ENCODE data around the gene ZSWIM5.
A peak's percentile ranks its signal among the peaks of the same experiment; 100 is the strongest.
"Not testable (repeated sequence)": the region's sequence is repeated elsewhere in the genome, so short reads cannot be mapped to it uniquely, and the experiment has no call there.

The ZSWIM5 gene

DNA sequence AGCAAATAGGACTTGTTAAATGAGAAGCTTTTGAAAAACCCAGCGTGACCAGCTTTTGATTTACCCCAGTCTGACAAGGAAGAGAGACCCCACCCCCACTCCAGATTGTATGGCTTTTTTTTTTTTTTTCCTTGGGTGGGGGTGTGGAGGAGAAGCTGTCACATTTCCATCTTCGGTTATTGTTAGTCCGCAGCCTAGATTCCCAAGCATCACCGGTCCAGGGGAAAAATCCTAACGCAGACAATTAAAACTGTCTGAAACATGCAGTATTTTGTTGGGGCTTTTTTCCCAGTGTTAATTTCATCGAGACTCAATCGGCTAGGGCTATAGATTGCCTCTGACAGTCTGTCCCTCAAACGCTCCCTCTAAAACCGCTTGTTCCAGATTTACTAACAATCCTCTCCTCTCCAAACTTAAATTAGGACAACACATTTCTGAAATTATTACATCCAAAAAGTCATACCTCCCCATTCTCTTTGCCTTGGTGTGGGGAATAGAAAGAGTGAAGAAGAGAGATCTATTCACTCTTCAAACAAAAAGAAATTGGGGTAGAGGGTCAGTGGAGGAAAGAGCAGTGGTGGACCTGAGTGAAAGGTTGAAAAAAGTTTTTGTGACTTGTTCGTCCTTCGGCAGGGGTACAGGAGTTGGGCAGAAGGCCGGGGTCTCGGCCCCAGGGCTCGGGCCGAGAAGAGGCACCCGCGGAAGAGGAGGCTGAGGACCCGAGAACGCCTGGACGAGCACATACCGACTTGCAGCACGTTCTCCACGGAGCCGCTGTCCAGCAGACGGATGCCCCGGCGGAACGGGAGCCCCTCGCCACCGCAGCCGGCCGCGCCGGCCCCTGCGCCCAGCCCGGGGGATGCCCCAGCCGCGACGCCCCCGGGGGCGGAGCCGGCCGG lies 1.1 kb downstream of the ZSWIM5 start:
- DNase-seq (ENCODE audit: low read depth in 3 of 3), result peak in 1 of 3 experiments; percentile 3

DNA sequence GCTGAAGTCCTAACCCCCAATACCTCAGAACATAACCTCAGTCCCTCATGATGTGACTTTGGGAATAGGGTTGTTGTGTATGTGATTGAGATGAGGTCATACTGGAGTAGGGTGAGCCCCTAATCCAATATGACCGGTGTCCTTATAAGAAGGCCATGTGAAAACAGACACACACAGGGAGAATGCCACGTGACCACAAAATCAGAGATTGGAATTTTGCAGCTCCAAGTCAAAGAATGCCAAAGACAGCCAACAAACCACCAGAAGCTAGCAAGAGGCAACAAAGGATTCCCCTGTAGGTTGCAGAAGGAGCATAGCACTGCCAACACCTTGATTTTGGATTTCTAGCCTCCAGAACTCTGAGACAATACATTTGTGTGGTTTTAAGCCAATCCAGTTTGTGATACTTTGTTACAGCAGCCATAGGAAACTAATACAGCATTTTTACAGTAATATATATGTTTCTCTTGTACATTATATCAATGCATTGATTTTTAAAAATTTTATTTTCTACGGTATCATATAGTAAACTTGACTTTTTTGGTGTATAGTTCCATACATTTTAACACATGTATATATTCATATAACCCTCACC lies 5.4 kb downstream of the ZSWIM5 start:
- no peak for DNase-seq (ENCODE audit: low read depth in 3 of 3)

DNA sequence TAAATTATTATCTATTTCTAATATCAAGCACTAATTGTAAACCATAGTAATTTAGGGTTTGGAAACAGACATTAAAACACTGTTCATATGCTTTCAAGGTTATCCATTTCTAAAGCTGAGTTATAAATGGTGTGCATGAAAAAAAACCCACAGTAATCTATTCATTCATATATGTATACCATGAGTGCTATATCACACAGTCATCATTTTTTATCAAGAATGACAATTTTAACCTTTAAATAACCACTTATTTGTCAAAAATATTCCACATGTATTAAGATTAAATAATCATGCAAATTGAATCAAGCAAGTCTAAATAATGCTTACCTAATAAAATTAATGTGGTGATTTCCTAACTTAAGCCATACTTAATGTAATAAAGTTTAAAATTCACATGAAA lies 6.0 kb downstream of the ZSWIM5 start:
- no peak for DNase-seq (ENCODE audit: low read depth in 3 of 3)

DNA sequence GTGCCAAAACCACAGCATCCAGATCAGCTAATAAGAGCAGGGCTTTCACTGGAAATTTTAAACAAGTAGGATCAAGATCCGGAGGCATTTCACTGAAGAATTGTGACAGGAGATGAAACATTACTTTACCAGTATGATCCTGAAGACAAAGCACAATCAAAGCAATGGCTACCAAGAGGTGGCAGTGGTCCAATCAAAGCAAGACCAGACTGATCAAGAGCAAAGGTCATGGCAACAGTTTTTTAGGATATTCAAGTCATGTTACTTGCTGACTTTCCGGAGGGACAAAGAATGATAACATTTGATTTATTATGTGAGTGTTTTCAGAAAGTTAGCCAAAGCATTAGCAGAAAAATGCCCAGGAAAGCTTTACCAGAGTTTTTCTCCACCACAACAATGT lies 8.2 kb downstream of the ZSWIM5 start:
- DNase-seq (ENCODE audit: low read depth in 3 of 3), result no peak

DNA sequence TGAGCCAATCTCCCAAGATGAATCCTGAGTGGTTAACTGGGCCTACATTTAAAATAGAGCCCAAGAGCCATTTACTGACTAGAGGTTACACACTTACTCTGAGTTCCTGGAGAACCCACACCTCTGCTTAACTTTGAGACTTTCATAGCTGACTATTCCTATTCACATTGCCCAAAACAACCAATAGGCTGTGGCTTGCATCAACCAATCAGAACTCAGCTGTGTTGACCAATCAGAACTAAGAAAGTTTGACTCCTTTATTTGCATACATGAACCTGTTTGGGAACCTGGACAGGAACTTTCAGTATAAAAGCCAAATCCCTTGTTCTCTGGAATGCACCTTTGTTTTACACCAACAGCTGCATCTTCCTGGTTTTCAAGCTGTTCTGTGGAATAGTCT lies 9.5 kb downstream of the ZSWIM5 start:
- DNase-seq (ENCODE audit: low read depth in 3 of 3), result no peak

DNA sequence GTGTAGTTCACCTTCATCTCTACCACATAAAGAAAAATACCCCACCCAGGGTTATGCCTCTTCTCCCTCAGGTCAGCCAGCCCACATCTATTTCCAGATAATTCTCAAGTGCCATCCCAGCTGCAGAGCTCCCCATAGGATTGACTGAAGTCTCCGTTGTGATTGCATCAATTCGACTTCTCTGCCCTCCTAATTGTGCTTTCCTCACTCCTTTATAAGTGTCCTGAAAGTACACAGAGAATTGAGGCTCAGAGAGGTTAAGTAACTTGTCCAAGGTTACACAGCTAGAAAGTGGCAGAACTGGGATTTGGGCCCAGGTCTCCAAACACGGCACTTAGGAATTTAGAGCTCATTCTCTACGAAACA lies 15.0 kb downstream of the ZSWIM5 start:
- no peak for DNase-seq (ENCODE audit: low read depth in 3 of 3)

DNA sequence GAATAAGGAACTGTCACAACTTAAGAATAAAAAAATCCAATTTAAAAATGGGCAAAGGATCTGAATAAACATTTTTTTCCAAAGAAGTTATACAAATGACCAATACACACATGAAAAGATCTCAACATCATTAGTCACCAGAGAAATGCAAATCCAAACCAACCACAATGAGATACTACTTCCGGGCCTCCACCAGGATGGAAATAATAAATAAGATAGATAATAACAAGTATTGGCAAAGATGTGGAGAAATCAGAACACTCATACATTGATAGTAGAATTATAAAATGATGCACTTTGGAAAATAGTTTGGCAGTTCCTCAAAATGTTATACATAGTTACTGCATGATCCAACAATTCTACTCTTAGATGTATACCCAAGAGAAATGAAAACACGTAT lies 18.7 kb downstream of the ZSWIM5 start:
- DNase-seq (ENCODE audit: low read depth in 3 of 3), result no peak

DNA sequence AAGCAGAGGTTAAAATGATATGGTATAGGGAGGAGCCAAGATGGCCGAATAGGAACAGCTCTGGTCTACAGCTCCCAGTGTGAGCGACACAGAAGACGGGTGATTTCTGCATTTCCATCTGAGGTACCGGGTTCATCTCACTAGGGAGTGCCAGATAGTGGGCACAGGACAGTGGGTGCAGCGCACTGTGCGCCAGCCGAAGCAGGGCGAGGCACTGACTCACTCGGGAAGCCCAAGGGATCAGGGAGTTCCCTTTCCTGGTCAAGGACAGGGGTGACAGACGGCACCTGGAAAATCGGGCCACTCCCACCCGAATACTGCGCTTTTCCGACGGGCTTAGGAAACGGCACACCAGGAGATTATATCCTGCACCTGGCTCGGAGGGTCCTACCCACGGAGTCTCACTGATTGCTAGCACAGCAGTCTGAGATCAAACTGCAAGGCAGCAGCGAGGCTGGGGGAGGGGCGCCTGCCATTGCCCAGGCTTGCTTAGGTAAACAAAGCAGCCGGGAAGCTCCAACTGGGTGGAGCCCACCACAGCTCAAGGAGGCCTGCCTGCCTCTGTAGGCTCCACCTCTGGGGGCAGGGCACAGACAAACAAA lies 26.4 kb downstream of the ZSWIM5 start:
- not testable (repeated sequence) for DNase-seq (ENCODE audit: low read depth in 3 of 3)

DNA sequence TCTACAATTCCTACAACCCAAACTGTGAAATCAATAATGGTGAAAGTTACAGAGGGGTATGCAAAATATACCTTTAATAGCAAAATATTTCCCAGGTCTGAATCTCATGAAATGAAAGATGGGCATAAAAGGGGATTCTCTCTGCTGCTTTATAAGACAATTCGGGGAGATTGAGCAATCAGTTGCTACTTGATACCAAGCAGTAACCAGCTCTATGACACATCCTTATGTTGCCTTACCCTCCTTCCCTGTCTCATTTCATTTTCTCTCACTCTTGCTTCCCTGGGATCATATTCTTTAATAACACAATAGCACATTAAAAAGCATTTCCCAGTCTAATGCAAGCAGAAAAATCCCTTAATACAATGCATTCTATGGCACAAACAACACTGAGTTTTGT lies 29.0 kb downstream of the ZSWIM5 start:
- no peak for DNase-seq (ENCODE audit: low read depth in 3 of 3)

DNA sequence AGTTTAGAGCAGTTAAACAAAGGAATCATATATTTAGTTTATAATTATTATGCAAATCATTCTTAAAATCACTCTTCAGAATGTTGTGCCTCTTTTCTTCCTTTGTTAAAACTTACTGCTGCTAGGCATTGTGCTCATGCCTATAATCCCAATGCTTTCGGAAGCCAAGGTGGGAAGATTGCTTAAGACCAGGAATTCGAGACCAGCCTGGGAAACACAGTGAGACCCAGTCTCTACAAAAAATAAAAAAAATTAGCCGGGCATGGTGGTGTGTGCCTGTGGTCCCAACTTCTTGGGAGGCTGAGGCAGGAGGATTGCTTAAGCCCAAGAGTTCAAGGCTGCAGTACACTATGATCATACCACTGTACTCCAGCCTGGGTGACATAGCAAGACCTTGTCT lies 33.6 kb downstream of the ZSWIM5 start:
- no peak for DNase-seq (ENCODE audit: low read depth in 3 of 3)

DNA sequence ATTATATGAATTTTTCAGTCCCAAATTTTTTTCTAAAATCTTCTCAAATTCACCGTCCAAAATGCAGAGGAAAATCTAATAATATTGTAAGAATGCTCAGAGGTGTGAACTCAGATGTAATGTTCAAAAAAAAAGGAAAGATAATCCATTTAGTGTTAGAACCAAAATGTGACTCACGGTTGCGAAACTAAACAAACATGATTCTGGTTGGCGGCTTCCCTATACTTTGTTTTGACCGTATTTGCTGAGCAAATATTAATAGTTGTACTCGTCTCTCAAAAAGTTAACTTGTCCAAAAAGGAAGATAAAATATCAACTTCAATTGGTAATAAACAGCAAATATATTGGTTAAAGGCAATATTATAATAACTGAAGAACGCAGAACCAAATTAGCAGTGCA lies 34.4 kb downstream of the ZSWIM5 start:
- no peak for DNase-seq (ENCODE audit: low read depth in 3 of 3)

DNA sequence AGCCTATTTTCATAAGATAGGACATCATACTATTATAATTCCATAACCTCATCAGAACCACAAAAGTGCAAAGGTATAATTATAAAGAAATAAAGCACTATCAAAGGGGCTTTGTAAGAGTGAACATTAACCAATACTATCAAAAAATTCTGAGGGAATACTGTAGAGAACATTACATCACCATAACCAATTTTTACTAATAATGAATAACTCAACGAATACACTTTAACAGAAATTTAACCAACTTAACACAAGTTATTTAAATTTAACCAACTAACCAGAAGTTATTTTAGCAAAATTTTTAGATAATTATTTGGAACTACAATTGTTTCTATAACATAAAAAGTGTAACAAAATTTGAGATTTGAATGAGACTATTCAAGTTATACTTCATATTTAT lies 34.8 kb downstream of the ZSWIM5 start:
- no peak for DNase-seq (ENCODE audit: low read depth in 3 of 3)

DNA sequence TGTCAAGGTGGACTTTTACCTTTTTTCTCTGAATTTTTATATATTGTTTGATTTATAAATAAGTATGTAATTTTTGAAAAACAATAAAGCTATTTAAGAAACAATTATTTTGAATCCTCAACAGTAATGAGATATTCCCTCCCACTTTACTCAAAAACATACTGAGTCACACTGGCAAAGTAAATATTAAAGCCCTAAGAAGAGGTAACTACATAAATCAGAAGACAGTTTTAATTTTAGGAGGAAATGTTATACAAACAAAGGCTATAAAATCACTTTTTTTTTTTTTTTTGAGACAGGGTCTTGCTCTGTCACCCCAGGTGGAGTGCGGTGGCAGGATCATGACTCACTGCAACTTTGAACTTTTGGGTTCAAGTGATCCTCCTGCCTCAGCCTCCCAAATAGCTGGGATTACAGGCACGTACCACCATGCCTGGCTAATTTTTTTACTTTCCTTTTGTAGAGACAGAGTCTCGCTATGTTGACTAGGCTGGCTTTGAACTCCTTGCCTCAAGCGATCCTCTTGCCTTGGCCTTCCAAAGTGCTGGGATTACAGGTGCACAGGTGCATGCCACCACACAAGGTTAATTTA lies 36.2 kb downstream of the ZSWIM5 start:
- no peak for DNase-seq (ENCODE audit: low read depth in 3 of 3)

DNA sequence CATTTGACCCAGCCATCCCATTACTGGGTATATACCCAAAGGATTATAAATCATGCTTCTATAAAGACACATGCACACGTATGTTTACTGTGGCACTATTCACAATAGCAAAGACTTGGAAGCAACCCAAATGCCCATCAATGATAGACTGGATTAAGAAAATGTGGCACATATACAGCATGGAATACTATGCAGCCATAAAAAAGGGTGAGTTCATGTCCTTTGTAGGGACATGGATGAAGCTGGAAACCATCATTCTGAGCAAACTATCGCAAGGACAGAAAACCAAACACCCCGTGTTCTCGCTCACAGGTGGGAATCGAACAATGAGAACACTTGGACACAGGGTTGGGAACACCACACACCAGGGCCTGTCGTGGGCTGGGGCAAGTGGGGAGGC lies 38.5 kb downstream of the ZSWIM5 start:
- not testable (repeated sequence) for DNase-seq (ENCODE audit: low read depth in 3 of 3)

DNA sequence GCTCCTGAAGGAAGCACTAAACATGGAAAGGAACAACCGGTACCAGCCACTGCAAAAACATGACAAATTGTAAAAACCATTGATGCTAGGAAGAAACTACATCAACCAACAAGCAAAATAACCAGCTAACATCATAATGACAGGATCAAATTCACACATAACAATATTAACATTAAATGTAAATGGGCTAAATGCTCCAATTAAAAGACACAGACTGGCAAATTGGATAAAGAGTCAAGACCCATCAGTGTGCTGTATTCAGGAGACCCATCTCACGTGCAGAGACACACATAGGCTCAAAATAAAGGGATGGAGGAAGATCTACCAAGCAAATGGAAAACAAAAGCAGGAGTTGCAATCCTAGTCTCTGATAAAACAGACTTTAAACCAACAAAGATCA lies 42.1 kb downstream of the ZSWIM5 start:
- DNase-seq (ENCODE audit: low read depth in 3 of 3), result not testable (repeated sequence)

DNA sequence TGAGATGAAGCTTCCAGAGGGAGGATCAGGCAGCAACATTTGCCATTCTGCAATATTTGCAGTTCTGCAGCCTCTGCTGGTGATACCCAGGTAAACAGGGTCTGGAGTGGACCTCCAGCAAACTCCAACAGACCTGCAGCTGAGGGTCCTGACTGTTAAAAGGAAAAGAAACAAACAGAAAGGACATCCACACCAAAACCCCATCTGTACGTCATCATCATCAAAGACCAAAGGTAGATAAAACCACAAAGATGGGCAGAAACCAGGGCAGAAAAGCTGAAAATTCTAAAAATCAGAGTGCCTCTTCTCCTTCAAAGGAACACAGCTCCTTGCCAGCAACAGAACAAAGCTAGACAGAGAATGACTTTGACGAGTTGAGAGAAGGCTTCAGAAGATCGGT lies 43.3 kb downstream of the ZSWIM5 start:
- DNase-seq (ENCODE audit: low read depth in 3 of 3), result not testable (repeated sequence)

DNA sequence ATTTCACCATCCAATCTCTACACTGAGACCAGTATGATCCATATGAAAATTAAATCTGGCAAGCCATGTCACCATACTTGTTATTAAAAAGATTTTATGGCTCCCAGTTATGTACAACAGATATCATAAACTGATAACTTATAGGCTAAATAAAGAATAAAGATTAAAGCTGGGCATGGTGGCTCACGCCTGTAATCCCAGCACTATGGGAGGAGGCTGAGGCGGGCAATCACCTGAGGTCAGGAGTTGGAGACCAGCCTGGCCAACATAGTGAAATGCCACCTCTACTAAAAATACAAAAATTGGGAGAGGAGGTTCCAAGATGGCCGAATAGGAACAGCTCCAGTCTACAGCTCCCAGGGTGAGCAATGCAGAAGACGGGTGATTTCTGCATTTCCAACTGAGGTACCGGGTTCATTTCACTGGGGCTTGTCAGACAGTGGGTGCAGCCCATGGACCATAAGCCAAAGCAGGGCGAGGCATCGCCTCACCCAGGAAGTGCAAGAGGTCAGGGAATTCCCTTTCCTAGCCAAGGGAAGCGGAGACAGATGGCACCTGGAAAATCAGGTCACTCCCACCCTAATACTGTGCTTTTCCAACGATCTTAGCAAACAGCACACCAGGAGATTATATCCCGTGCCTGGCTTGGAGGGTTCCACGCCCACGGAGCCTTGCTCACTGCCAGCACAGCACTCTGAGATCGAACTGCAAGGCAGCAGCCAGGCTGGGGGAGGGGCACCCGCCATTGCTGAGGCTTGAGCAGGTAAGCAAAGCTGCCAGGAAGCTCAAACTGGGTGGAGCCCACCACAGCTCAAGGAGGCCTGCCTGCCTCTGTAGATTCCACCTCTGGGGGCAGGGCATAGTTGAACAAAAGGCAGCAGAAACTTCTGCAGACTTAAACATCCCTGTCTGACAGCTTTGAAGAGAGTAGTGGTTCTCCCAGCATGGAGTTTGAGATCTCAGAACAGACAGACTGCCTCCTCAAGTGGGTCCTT lies 44.1 kb downstream of the ZSWIM5 start:
- DNase-seq (ENCODE audit: low read depth in 3 of 3), result not testable (repeated sequence)

DNA sequence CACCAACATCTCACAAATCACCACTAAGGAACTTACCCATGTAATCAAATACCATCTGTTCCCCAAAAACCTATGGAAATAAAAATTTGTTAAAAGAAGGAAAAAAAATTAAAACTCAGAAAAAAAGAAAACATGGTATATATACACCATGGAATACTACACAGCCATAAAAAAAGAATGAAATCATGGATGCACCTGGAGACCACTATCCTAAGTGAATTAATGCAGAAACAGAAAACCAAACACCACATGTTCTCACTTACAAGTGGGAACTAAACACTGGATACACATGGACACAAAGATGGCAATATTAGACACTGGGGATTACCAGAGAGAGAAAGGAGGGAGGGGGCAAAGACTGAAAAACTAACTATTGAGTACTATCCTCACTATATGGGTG lies 50.4 kb downstream of the ZSWIM5 start:
- no peak for DNase-seq (ENCODE audit: low read depth in 3 of 3)

DNA sequence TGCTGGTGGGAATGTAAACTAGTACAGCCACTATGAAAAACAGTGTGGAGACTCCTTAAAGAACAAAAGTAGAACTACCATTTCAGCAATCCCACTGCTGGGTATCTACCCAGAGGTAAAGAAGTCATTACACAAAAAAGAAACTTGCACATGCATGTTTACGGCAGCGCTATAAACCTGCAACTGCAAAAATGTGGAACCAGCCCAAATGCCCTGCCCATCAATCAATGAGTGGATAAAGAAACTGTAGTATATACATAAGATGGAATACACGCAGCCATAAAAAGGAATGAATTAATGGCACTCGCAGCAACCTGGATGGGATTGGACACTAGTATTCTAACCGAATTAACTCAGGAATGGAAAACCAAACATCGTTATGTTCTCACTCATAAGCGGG lies 51.0 kb downstream of the ZSWIM5 start:
- DNase-seq (ENCODE audit: low read depth in 3 of 3), result no peak

DNA sequence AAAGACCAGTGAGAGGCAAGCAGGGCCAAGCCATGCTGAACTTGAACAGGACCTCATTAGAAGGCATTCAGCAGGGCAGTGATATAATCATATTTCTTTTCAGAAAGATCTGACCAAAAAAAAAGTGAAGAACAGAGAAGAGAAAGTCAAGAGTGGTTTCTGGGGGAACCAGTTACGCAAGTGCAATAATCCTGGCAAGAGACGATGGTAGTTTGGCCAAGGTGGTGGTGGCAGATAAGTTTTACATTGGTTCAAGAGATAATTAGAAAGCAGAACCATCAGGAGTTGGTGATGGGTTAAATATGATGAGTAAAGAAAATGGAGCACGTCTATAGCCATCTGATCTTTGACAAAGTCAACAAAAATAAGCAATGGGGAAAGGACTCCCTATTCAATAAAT lies 54.3 kb downstream of the ZSWIM5 start:
- no peak for DNase-seq (ENCODE audit: low read depth in 3 of 3)

DNA sequence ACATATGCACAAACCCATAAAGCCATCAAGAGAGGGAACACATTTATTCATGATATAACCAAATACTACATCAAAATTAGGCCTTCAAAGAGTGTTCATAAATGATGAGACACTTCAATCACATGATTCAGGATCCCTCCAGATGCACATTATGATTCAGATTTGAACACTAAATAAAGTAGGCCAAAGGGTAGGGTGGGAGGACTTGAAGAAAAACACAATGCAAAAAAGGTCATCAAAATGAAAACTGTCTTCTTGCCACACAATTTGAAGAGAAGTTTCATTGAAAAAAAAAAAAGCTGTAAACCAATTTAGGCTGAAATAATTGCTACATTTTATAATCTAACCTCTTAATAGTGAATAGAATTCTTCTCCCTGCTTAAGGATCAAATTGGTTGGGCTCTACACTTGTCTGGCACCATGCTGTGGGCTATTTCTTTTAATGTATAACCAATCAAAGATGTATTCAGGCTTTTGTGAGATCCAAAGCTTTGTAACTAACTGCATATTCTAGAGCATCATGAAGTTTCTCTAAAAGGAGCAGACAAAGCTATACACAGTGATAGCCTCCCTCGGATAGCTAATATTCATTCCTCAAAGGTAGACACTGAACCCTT lies 58.1 kb downstream of the ZSWIM5 start:
- DNase-seq (ENCODE audit: low read depth in 3 of 3), result no peak
